Epithelial cell of proximal tubule (primary cell): ENCODE data around the gene SORCS2. TPM values are rescaled to one million over a fixed set of nuclear protein-coding genes. Genes with fewer than 3 reads are reported as not detected.

Experiments
- DNase-seq: peaks from one replicate; pipeline ENCODE4 v3.0.0-alpha.2; 2011; ENCODE audit warnings: low read depth
- H3K4me3 ChIP-seq: 2 replicates; pipeline ENCODE4 v1.5.1; 2011; ENCODE audit warnings: low read depth, mild to moderate bottlenecking, low read length
- total RNA-seq: library from RNA; depleted of rRNA; stranded (reverse); fragments of >200 nt; gene quantifications from 2 replicates; pipeline ENCODE4 v1.2.3, GENCODE V29; 2015
- TF ChIP-seq, protein P1 (sequence below): conservative IDR thresholded peaks from 2 replicates; pipeline ENCODE4 v1.5.1; 2012; ENCODE audit warnings: low read depth, mild to moderate bottlenecking, low read length

The SORCS2 gene
- total RNA-seq, 1 donor from 2014 or later: 0.29 TPM

DNA sequence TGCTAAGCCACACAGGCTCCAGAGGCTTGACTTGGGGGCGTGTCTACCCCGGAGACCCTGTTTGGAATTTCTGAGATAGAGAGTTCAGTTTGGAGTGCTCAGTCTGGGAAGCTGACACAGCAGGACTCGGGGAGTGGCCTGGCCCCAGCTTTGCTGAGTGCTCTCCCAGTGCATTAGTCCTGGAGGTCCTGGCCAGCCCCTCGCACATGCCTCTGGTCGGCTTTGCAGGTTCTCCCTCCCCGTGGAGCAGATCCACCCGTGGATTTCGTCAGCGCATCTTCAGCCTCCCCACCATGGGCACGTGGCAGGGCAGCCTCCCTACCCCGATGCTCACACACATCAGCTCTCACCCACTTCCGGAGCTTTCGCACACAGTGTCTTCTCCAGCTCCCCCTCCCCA, 177.2 kb downstream of the SORCS2 start:
- no peak for DNase-seq
- TF ChIP-seq, protein P1, sequence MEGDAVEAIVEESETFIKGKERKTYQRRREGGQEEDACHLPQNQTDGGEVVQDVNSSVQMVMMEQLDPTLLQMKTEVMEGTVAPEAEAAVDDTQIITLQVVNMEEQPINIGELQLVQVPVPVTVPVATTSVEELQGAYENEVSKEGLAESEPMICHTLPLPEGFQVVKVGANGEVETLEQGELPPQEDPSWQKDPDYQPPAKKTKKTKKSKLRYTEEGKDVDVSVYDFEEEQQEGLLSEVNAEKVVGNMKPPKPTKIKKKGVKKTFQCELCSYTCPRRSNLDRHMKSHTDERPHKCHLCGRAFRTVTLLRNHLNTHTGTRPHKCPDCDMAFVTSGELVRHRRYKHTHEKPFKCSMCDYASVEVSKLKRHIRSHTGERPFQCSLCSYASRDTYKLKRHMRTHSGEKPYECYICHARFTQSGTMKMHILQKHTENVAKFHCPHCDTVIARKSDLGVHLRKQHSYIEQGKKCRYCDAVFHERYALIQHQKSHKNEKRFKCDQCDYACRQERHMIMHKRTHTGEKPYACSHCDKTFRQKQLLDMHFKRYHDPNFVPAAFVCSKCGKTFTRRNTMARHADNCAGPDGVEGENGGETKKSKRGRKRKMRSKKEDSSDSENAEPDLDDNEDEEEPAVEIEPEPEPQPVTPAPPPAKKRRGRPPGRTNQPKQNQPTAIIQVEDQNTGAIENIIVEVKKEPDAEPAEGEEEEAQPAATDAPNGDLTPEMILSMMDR: no peak
- no peak overlapping the region for H3K4me3 ChIP-seq

DNA sequence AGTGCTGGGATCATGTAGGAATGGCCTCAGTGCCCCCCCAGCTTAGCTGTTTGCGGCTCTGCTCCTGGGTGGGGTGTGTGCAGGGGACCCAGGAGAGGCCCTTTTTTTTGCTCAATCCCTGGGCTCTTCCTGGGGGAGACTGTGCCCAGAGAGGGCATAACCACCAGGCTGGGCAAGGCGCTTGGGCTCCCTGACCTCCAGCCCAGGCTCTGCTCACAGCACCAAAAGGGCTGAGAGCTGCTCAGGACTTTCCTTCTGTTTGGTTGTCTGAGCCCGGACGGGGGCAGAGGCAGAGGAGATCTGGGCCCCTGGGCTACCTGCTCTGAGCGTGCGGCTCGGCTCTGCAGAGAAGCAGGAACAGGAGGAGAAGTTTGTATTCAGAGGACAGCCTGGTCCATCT, 177.7 kb downstream of the SORCS2 start:
- TF ChIP-seq, protein P1: no peak
- DNase-seq: no peak
- no peak overlapping the region for H3K4me3 ChIP-seq

DNA sequence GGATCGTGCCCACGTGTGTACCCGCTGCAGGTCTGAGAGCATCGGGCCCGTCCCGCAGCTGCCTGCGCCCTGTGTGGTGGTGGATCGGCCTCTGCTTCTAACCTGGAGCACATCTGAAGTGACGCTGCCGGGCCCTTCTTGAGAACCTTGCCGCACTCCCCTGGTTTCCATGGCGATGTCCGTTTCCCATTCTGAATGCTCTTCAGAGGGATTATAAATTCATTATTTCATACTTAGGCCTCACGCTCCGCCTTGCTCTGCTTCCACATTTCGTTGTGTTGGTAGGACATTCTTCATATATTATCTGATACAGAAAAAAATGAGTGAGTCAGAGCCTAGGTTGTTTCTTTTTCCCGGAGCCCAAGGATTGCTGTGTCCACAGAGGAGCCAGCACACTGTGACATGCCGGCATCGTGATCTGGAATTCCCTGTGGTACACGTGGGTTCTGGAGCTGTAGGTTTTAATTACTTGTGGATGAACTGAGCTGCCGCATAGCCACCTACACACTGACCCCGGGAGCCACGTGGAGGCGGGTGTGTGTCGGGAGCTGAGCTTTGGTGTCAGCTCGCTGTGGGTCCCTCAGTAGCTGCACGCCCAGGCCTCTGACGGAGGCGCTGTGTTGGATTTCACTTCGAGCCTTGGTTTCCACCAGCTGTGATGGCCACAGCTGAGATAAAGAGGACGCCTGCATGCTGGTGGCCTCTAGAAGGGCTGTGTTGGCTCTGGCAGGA, 179.0 kb downstream of the SORCS2 start:
- TF ChIP-seq, protein P1: no peak
- no peak for DNase-seq
- no peak overlapping the region for H3K4me3 ChIP-seq

DNA sequence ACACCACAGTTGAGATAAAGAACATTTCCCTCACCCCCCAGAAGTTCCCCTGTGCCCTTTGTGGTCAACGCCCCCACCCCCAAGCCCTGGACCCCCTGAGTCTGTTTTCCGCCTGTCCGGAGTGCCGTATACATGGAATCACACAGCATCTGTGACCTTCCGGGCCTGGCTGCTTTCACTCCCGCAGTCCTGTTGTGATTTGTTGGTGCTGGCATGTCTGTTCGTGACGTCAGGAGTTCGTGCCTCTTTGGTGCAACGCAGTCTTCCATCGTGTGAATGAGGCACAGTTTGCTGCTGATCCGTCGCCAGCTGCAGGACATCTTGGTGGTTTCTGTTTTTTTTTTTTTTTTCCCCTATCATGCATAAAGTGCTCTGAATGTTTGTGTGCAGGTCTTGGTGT, 180.3 kb downstream of the SORCS2 start:
- no peak for DNase-seq
- H3K4me3 ChIP-seq: no peak overlapping the region
- TF ChIP-seq, protein P1: no peak

DNA sequence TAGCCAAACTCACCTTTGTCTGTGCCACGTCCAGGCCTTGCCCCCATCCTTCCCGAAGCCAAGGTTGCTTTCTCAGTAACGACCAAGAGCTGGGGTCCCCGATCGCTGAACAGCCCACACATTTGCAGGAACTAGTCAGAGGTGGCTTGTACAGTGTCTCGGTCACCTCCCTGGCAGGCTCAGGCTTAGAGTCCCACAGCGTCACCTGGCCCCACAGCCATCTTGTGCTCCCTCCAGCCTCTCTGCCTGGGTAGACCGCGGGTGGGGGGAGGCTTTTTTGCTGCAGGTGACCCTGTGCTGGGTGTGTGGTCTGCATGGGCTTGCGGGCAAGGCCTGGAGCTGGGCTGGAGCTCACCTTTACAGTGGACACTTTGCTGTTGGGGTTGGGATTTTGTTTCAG, 182.2 kb downstream of the SORCS2 start:
- no peak overlapping the region for H3K4me3 ChIP-seq
- TF ChIP-seq, protein P1: no peak
- no peak for DNase-seq

DNA sequence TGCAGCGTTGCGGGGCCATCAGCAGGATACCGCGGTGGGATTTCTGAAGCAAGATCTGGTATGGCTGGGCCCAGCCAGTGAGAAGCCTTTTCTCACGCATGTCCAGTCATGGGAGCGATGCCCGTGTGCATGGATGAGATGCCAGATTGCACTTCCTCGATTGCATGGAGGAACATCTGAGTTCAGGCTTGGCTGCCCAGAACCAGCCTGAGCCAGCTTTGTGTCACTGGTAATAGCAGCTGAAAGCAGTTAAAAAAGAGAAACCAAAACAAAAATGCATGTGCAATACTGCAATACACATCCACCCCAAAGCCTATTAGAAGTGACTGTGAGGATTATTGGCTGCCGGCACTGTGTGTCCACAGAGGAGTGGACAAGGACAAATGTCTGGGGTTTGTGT, 183.1 kb downstream of the SORCS2 start:
- no peak for DNase-seq
- TF ChIP-seq, protein P1: no peak
- H3K4me3 ChIP-seq: no peak overlapping the region
